Loucy (cell line): ENCODE data around the gene MANSC1.

Source experiments
- H2AFZ ChIP-seq: fragments of 200-600 bp; sonication (generic); 2 replicates; pipeline ENCODE4 v1.6.0; 2016; ENCODE audit warnings: antibody characterized with exemption, mild to moderate bottlenecking, low read length, moderate library complexity
- H3F3A ChIP-seq: fragments of 200-600 bp; 2 replicates; pipeline ENCODE4 v1.6.0; 2016; ENCODE audit warnings: antibody characterized with exemption, low read depth, mild to moderate bottlenecking
- H3K27me3 ChIP-seq: fragments of 200-600 bp; sonication (generic); 2 replicates; pipeline ENCODE4 v1.6.1; 2014; ENCODE audit warnings: low read length, mild to moderate bottlenecking; ENCODE audit not compliant: insufficient read depth, poor library complexity, severe bottlenecking
- H3K36me3 ChIP-seq: fragments of 200-600 bp; sonication (generic); 2 replicates; pipeline ENCODE4 v1.6.1; 2016; ENCODE audit warnings: low read length; ENCODE audit not compliant: insufficient read depth
- H3K4me1 ChIP-seq: fragments of 200-600 bp; sonication (generic); 2 replicates; pipeline ENCODE4 v1.5.1; 2014; ENCODE audit warnings: low read length, mild to moderate bottlenecking; ENCODE audit not compliant: insufficient read depth, poor library complexity, severe bottlenecking
- H3K4me2 ChIP-seq: fragments of 200-600 bp; sonication (generic); 2 replicates; pipeline ENCODE4 v1.6.0; 2014; ENCODE audit warnings: antibody characterized with exemption, low read length, low read depth, mild to moderate bottlenecking; ENCODE audit not compliant: poor library complexity, severe bottlenecking
- H3K4me3 ChIP-seq: fragments of 200-600 bp; sonication (generic); 2 replicates; pipeline ENCODE4 v1.5.1; 2014; ENCODE audit warnings: low read length, mild to moderate bottlenecking, mixed read lengths; ENCODE audit not compliant: poor library complexity, severe bottlenecking
- H3K79me2 ChIP-seq: fragments of 200-600 bp; sonication (generic); 2 replicates; pipeline ENCODE4 v1.6.1; 2014; ENCODE audit warnings: low read length; ENCODE audit not compliant: insufficient read depth
- H3K9ac ChIP-seq: fragments of 200-600 bp; sonication (generic); 2 replicates; pipeline ENCODE4 v1.6.0; 2014; ENCODE audit warnings: mild to moderate bottlenecking, low read depth, low read length, moderate library complexity; ENCODE audit not compliant: poor library complexity, severe bottlenecking
- H3K9me2 ChIP-seq: fragments of 200-600 bp; sonication (generic); replicated peaks from 2 replicates; pipeline ENCODE4 v1.6.1; 2016; ENCODE audit warnings: low read depth, low read length, mixed read lengths
- H3K9me3 ChIP-seq: fragments of 200-600 bp; sonication (generic); 2 replicates; pipeline ENCODE4 v1.6.1; 2014; ENCODE audit warnings: mild to moderate bottlenecking, antibody characterized with exemption, low read length, low read depth; ENCODE audit not compliant: insufficient read depth
- H4K20me1 ChIP-seq: fragments of 200-600 bp; sonication (generic); 2 replicates; pipeline ENCODE4 v1.6.0; 2014; ENCODE audit warnings: antibody characterized with exemption, low read length, mild to moderate bottlenecking; ENCODE audit not compliant: insufficient read depth, poor library complexity, severe bottlenecking
- CTCF ChIP-seq: fragments of 200-600 bp; sonication (generic); conservative IDR thresholded peaks from 2 replicates; pipeline ENCODE4 v1.5.1; 2014; ENCODE audit warnings: mild to moderate bottlenecking, antibody characterized with exemption, low read length
- EZH2phosphoT487 ChIP-seq: fragments of 200-600 bp; IDR thresholded peaks from 2 replicates; pipeline ENCODE4 v1.6.1; 2018; ENCODE audit warnings: antibody characterized with exemption, mild to moderate bottlenecking, moderate library complexity, borderline replicate concordance

The MANSC1 gene

GRCh38 chr12:12323591-12323990, 26.5 kb downstream of the MANSC1 start:
- Histone ChIP-seq H3F3A (no peaks in the 10 kb centered on the region), H3K9me3 (no peaks in the 10 kb centered on the region), H3K79me2 (no peaks in the 10 kb centered on the region), H3K36me3 (no peaks in the 10 kb centered on the region), H4K20me1 (no peaks in the 10 kb centered on the region), H3K9ac (no peak overlapping the region), H3K4me2 (no peak overlapping the region), H2AFZ (no peak overlapping the region), H3K4me3 (no peak overlapping the region), H3K9me2 (no peaks in the 10 kb centered on the region), H3K4me1 (no peaks in the 10 kb centered on the region), H3K27me3 (no peaks in the 10 kb centered on the region)
- TF ChIP-seq CTCF = no peak
- no peak for TF ChIP-seq EZH2phosphoT487

GRCh38 chr12:12323118-12323517, 26.9 kb downstream of the MANSC1 start:
- Histone ChIP-seq H3K4me1 (no peaks in the 10 kb centered on the region), H3K9me3 (no peaks in the 10 kb centered on the region), H3K27me3 (no peaks in the 10 kb centered on the region), H3K9ac (no peak overlapping the region), H3K9me2 (no peaks in the 10 kb centered on the region), H2AFZ (no peak overlapping the region), H3K4me3 (no peak overlapping the region), H3F3A (no peaks in the 10 kb centered on the region), H4K20me1 (no peaks in the 10 kb centered on the region), H3K4me2 (no peak overlapping the region), H3K79me2 (no peaks in the 10 kb centered on the region), H3K36me3 (no peaks in the 10 kb centered on the region)
- no peak for TF ChIP-seq EZH2phosphoT487
- no peak for TF ChIP-seq CTCF

- H2AFZ ChIP-seq = no peak overlapping the region
- no peaks in the 10 kb centered on the region for H3K36me3 ChIP-seq
- H3K9me2 ChIP-seq = no peaks in the 10 kb centered on the region
- H3K9me3 ChIP-seq = no peaks in the 10 kb centered on the region
- H3K4me2 ChIP-seq = no peak overlapping the region
- no peak for TF ChIP-seq CTCF
- TF ChIP-seq EZH2phosphoT487 = no peak
- H3F3A ChIP-seq = no peaks in the 10 kb centered on the region
- H4K20me1 ChIP-seq = no peaks in the 10 kb centered on the region
- H3K9ac ChIP-seq = no peak overlapping the region
- no peaks in the 10 kb centered on the region for H3K79me2 ChIP-seq
- no peaks in the 10 kb centered on the region for H3K4me1 ChIP-seq
- H3K4me3 ChIP-seq = no peak overlapping the region
- H3K27me3 ChIP-seq = no peaks in the 10 kb centered on the region
Measured at GRCh38 chr12:12319451-12320183, 30.4 kb downstream of the MANSC1 start.
